ENCODE measurements around the gene CRIM1.

The CRIM1 gene

DNA sequence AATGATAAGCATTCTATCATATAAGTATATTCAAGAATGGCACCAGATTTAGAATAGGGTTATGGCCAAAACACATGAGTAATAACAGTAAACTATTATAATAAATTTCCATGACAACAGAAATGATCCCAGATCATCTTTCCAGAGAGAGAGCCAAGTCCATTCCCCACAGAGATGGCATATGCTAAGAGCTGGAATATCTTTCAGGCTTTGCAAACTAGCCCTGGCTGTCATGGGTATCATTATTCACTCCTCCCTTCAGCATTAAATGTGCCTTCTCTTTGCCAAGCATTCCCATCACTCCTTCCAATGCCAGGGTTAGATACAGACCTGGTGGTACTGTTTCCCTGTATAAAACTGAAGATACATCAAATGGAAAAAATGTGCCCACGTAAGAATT lies 231.5 kb downstream of the CRIM1 start:
- DNase-seq: peak; percentile 69

GRCh38 chr2:36587556-36587955 lies 232.0 kb downstream of the CRIM1 start:
- peak; percentile 73 for DNase-seq

DNA sequence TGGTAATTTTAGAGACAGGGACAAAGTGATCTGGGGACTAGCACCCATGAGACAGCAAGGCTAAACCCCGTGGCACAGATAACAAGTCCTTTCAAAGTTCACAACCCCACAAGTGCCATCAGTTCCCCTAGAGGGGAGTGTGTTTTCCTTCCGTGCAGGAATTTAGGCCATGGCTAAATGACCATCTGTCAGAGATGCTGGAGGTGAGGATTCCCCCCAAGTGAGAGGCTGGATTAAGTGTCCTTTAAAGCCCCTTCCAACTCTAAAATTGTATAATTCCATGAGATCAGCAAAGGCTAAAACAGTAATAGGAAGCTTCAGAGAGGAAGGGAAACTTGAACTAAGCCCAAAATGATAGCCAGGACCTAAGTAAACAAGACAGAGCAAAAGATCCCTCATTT lies 233.7 kb downstream of the CRIM1 start:
- no peak for DNase-seq

DNA sequence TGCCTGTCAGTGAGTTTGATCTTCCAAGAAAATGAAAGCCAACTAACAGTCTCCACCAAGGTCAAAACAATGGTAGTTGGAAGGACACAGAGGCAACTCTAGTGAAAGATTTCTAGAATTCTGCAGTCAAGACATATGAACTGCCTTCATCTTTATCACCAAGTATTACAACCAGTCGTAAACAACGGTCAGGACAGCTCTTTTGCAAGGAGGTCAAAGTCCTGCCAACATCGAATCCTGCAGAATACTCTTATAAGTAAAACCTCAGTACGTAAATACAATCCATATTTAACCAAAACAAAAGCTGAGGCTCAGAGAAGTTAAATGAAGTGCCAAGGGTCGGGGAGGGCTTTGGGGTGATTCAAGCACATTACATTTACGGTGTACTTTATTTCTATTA lies 239.3 kb downstream of the CRIM1 start:
- DNase-seq: no peak

DNA sequence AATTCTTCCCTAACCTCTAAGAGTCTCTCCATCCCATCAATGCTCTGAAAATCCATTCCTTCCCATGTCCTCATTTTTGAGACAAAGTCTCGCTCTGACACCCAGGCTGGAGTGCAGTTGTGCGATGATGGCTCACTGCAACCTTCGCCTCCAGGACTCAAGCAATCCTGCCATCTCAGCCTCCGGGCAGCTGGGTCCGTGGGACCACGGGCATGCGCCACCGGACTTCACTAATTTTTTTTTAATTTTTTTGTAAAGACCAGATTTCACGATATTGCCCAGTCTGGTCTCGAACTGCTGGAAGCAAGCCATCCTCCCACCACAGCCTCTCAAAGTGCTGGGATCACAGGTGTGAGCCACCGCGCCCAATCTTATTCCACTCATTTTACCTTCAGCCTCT lies 240.8 kb downstream of the CRIM1 start:
- DNase-seq: no peak

GRCh38 chr2:36597003-36597531 lies 241.5 kb downstream of the CRIM1 start:
- DNase-seq: peak; percentile 20

DNA sequence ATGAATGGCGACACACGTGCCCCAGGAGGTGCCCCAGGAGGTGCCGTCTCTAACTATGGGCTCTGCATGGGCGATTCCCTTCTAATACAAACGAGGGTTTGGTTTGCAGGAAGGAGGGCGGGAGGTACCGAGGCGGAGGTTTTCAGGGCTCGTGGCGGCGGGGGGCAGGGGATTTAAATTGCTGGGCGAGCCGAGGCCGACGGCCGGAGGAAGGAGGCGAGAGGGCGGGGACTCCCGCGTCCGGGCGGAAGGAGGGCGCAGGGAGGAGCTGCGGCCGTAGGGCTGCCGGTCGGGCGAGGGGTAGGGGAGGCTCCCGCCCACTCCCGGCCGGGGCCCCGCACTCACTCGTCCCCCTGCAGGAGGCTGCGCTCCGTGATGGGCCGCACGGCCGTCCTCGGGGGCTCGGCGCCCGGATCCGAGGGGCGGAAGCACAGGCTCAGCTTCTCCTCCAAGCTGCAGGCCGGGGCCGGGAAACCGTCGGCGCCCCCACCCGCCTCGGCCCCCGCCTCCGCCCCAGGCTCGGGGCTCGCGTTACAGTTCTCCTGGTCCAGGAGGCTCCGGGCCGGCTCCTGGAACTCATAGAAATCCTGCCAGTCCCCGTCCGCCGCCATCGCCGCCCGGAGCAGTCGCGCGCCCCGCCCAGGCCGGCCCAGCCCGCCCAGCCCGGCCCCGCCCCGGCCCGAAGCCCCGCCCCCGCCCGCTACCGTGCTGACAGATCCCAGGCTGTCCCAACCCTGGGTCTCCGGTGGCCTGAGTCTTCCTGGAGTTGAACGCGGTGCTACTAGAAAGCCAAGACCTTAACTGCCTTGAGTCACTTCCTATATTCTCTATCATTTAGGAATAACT lies 242.2 kb downstream of the CRIM1 start, which contains the start of gene FEZ2:
FEZ2 (minus strand) TSS at position 637 of the 846 bp plus-strand sequence; CDS start at position 611, 26 bp downstream.
- DNase-seq: peak; percentile 87
